ENCODE data around the gene KCNN3. TPM values are rescaled to one million over a fixed set of nuclear protein-coding genes. Genes with fewer than 3 reads are reported as not detected.

KCNN3 gene
- total RNA-seq, 1 experiment from 2014 or later, result 1.3 TPM

DNA sequence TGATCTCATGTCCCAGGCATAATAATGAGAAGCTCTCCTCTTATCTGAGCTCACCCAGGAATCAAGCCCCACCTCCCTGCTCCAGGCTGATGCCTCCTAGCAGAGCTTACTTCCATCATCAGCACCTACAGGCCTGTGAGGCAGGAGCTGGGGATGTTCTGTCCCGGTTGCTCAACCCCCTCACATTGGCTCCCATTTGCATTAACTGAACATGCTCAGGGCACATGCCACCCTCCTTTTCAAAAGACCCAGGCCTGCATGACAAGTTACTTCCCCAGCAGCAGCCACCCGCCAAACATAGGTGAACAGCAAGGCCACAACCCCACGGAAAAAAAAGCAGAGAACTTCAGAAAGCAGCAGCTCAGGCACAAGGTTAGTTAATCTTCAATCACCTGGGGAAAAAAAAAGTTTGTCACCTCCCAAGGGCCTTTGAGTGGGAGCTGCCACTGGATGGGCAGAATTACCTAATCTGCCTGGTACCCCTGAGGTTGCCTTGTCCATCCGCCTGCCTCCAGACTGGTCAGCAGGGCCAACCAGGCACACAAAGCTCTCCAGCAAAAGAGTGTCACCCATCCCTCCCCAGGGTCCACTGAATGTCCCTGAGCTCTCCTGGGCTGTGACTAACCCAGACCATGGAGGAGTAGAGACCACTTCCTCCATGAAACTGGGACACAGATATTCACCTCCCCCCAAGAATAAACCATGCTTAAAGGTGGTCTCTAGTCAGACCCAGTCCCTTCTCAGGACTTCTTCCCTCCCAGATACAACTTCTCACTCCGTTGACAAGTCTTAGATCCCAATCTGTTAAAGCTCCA is 4.4 kb downstream of the KCNN3 start:
- H3K27ac Mint-ChIP-seq, result no peak overlapping the region
- ChIA-PET CTCF (interaction anchor here (1.1 to 6.7 kb wide), 10 partner anchors 9 to 319 kb away, joined by 3 to 95 read pairs (median 6); no protein-coding TSS in a partner anchor), POLR2A (interaction anchor here (1.7 kb wide), 1 partner anchor 13 kb away, joined by 3 read pairs; no protein-coding TSS in a partner anchor)
- TF ChIP-seq, protein P1, sequence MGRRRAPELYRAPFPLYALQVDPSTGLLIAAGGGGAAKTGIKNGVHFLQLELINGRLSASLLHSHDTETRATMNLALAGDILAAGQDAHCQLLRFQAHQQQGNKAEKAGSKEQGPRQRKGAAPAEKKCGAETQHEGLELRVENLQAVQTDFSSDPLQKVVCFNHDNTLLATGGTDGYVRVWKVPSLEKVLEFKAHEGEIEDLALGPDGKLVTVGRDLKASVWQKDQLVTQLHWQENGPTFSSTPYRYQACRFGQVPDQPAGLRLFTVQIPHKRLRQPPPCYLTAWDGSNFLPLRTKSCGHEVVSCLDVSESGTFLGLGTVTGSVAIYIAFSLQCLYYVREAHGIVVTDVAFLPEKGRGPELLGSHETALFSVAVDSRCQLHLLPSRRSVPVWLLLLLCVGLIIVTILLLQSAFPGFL (CRISPR knock-in tag; IDR thresholded peaks at IDR 0.05; ENCODE audit: borderline replicate concordance), result no peak
- TF ChIP-seq, protein P2, sequence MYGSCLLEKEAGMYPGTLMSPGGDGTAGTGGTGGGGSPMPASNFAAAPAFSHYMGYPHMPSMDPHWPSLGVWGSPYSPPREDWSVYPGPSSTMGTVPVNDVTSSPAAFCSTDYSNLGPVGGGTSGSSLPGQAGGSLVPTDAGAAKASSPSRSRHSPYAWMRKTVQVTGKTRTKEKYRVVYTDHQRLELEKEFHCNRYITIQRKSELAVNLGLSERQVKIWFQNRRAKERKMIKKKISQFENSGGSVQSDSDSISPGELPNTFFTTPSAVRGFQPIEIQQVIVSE (CRISPR knock-in tag; IDR thresholded peaks at IDR 0.05; ENCODE audit: borderline replicate concordance), result no peak
- TF ChIP-seq GABPB1 (CRISPR knock-in tag; IDR thresholded peaks at IDR 0.05) (no peak), ELF4 (CRISPR knock-in tag; IDR thresholded peaks at IDR 0.05; ENCODE audit: low read depth) (no peak), TEAD1 (CRISPR knock-in tag; IDR thresholded peaks at IDR 0.05) (no peak)
- DNase-seq (ENCODE audit: low spot score) (no peak), ATAC-seq (no peak)
- H3K4me3 Mint-ChIP-seq, result no peak overlapping the region
- H3K36me3 Mint-ChIP-seq, result no peaks in the 10 kb centered on the region
- H3K27me3 Mint-ChIP-seq (ENCODE audit: low read depth), result peaks cover 29% of the 10 kb centered on the region
- no peaks in the 10 kb centered on the region for H3K9me3 Mint-ChIP-seq
- H3K4me1 Mint-ChIP-seq, result peaks cover 66% of the 10 kb centered on the region

DNA sequence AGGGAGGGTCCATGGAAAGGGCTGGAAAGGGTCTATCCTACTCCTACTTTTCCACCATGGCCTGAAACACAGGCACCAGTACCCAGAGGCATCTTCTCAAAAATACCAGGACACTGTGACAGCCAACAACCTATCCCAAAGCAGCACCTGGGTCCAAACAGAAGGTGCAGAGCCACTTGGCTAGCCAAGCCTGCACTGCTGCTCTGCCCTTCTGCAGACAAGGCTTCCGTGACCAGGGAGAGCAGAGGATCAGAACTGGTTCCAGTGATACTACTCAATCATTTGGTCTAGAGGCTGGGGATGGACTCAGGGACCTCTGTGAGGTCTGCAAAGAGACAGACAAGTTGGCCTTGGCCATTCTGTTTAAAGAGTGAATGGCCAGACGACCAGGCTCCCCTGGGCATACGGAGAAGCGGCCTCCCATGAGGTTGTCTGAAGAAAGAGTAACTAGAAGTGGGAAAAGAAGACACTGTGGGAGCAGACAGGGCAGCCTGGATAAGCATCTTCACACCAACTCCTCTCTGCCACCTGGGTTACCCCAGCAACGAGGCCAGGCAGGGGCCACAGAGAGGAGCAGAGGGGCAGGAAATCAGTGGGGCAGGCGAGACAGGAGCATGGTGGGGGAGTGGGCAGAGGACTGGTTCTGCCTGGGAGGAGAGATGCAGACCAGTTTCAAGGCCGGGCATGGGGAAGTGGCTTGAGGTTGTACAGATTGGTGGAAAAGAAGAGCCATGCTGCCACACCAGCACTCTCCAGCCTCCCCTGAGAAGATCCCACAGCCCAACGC is 5.7 kb downstream of the KCNN3 start:
- DNase-seq (ENCODE audit: low spot score) (no peak), ATAC-seq (no peak)
- peaks cover 23% of the 10 kb centered on the region for H3K27me3 Mint-ChIP-seq (ENCODE audit: low read depth)
- no peaks in the 10 kb centered on the region for H3K36me3 Mint-ChIP-seq
- no peaks in the 10 kb centered on the region for H3K9me3 Mint-ChIP-seq
- H3K4me3 Mint-ChIP-seq, result no peak overlapping the region
- ChIA-PET POLR2A (no interaction called here), CTCF (interaction anchor here (1.8 to 6.7 kb wide), 2 partner anchors 15 to 195 kb away, joined by 7 to 95 read pairs; no protein-coding TSS in a partner anchor)
- peaks cover 63% of the 10 kb centered on the region for H3K4me1 Mint-ChIP-seq
- TF ChIP-seq OVOL2 (CRISPR knock-in tag; IDR thresholded peaks at IDR 0.05; ENCODE audit: borderline replicate concordance) (no peak), ETV6 (CRISPR knock-in tag; IDR thresholded peaks at IDR 0.05) (no peak), FOXP1 (CRISPR knock-in tag; IDR thresholded peaks at IDR 0.05; ENCODE audit: borderline replicate concordance) (no peak)
- TF ChIP-seq, protein P3, sequence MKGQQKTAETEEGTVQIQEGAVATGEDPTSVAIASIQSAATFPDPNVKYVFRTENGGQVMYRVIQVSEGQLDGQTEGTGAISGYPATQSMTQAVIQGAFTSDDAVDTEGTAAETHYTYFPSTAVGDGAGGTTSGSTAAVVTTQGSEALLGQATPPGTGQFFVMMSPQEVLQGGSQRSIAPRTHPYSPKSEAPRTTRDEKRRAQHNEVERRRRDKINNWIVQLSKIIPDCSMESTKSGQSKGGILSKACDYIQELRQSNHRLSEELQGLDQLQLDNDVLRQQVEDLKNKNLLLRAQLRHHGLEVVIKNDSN (CRISPR knock-in tag; IDR thresholded peaks at IDR 0.05), result no peak
- TF ChIP-seq, protein P4, sequence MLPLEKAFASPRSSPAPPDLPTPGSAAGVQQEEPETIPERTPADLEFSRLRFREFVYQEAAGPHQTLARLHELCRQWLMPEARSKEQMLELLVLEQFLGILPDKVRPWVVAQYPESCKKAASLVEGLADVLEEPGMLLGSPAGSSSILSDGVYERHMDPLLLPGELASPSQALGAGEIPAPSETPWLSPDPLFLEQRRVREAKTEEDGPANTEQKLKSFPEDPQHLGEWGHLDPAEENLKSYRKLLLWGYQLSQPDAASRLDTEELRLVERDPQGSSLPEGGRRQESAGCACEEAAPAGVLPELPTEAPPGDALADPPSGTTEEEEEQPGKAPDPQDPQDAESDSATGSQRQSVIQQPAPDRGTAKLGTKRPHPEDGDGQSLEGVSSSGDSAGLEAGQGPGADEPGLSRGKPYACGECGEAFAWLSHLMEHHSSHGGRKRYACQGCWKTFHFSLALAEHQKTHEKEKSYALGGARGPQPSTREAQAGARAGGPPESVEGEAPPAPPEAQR (CRISPR knock-in tag; IDR thresholded peaks at IDR 0.05), result no peak
- TF ChIP-seq, protein P5, sequence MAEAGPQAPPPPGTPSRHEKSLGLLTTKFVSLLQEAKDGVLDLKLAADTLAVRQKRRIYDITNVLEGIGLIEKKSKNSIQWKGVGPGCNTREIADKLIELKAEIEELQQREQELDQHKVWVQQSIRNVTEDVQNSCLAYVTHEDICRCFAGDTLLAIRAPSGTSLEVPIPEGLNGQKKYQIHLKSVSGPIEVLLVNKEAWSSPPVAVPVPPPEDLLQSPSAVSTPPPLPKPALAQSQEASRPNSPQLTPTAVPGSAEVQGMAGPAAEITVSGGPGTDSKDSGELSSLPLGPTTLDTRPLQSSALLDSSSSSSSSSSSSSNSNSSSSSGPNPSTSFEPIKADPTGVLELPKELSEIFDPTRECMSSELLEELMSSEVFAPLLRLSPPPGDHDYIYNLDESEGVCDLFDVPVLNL (CRISPR knock-in tag; IDR thresholded peaks at IDR 0.05; ENCODE audit: borderline replicate concordance, low read depth), result no peak
- TF ChIP-seq, protein P6, sequence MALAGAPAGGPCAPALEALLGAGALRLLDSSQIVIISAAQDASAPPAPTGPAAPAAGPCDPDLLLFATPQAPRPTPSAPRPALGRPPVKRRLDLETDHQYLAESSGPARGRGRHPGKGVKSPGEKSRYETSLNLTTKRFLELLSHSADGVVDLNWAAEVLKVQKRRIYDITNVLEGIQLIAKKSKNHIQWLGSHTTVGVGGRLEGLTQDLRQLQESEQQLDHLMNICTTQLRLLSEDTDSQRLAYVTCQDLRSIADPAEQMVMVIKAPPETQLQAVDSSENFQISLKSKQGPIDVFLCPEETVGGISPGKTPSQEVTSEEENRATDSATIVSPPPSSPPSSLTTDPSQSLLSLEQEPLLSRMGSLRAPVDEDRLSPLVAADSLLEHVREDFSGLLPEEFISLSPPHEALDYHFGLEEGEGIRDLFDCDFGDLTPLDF (CRISPR knock-in tag; IDR thresholded peaks at IDR 0.05), result no peak
- H3K27ac Mint-ChIP-seq, result no peak overlapping the region

Measured in WTC11 (cell line).